NCI-H345 (cell line): ENCODE results near the gene XRCC5.
"Not testable (repeated sequence)": the region's sequence is repeated elsewhere in the genome, so short reads cannot be mapped to it uniquely, and the experiment has no call there.

Experiments used
- DNase-seq: peaks from one replicate; lab custom pipeline; 2025; lab: John Stamatoyannopoulos, UW

XRCC5 gene

DNA sequence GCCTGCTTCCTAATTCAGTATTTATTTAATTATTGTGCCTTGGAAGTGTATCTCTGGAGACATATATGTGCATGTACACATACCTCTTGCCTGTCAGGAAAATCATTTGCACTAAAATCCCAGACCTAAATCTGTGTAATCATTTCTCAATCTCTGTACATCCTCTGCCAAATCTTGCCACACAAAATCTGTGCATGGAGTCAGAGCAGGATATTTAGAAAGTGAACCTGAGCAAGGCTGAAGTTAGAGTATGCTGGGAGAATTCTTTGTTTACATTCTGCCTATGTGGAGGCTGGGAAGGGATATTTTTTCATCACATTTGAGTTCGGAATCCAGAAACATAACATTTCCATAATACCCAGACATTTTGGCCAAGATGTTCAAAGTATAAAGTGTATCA is 9.3 kb downstream of the XRCC5 start:
- no peak for DNase-seq

DNA sequence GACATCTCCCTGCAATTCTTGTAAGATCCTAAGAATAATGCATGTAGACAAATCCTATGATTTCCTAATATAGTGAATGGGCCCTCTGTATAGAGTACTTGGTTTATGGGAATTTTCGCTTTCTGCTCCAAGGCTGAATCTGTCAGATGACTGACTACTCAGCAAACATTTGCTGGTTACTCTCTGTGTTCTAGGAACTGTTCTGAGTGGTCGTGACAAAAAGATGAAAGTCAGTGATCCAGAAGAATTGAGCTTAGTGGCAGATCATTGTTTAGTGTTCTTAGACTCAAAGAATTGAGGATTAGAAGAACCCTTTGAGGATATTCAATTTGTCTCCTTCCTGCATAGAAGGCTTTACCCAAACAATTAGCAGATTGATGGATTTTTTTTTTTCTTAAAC is 10.0 kb downstream of the XRCC5 start:
- DNase-seq: no peak

DNA sequence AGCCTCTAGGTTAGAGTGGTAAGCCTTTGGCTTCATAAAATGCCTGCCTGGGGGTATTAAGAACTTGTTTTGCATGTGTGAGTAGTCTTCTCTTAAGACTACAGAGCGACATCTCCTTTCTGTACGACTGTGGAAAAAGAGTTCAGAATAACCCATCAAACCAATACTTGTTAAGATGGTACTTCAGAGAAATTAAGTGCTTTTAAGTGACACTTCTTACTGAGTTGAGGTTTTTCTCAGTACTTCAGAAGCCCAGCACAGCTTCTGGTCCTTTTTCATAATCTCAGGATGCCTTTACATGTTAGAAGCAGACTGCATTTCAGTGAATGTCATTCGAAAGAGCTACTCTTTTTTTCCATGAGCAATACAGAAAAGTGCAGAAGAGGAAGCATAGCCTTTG is 10.8 kb downstream of the XRCC5 start:
- DNase-seq: no peak

DNA sequence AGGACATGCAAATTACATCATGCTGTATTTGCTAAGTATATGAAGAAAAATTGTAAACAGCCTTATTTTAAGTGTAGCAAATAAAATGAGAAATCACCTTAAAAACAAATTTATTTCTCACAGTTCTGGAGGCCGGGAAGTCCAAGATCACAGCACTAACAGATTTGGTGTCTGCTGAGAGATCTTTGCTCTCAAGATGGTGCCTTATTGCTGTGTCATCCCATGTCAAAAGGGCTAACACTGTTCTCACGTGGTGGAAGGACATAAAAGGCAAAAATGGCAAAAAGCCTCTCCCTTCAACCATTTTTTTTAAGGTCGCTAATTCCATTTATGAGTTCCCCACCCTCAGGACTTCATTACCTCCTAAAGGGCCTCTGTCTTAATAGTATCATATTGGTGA is 12.1 kb downstream of the XRCC5 start:
- no peak for DNase-seq

DNA sequence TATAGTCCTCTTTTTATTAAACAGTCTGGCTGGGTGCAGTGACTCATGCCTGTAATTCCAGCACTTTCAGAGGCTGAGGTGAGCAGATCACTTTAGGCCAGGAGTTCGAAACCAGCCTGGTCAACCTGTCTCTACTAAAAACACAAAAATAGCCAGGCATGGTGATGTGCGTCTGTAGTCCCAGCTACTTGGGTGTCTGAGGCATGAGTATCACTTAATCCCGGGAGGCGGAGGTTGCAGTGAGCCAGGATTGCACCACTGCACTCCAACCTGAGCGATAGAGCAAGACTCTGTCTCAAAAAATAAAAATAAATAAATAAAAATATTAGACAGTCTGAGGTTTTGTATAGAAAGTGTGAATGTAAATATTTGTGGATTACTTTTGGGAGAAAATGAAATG is 17.8 kb downstream of the XRCC5 start:
- no peak for DNase-seq

DNA sequence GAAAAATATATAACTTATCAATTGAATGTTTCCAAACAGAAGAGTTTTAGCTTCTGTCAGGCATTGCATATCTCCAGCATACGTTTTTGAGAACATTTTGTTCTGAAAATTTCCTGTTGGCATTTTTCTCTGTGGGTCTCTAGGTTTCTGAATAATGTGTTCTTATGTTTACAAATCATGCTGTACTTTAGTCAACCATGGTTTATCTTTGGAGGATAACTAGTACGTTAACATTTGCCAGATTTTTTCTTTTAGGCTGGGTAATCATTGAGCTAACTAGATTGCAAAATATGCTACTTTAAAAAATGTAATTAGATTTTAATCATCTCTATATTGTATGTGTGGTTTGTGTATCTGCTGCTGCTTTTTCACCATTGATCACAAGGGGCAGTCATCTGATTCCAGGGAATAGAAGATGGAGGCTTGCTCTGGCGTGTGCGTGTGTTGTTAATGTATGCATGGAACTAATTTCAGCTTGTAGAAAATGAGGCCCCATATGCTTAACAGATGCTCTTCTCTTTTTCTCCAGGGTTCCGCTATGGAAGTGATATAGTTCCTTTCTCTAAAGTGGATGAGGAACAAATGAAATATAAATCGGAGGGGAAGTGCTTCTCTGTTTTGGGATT is 21.3 kb downstream of the XRCC5 start:
- no peak for DNase-seq

DNA sequence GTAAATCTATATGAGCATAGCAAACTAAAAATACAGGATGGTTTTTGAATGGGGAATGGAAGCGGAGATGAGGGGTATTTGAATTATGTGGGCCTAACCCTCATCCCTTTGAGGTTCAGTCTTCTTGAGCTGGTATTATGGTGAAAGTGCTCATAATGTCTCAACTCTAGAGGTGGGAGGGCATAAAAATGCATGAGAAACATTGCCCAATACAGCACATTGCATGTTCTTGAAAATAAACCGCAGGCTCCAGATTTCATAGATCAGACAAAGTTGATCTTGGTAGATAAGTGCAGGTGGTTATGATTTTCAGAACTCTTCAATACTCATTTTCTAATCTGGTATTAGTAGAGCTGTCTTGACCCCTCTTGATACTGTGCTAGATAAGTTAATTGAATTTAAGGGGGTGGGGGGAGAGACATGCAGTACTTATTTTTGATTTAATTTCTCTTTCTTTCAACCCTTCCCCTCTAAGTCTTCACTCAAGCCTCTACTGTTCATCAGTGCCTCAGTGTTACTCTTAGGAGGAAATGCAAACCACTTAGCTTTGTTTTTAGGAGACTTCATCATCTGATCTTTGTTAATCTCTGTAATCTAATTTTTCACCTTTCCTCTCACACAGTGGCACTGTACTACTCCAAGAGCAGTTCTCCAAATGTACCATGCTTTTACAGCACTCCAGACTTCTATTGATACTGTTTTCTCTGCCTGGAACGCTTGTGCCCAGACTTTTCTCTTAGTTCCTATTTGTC is 22.2 kb downstream of the XRCC5 start:
- DNase-seq: no peak

DNA sequence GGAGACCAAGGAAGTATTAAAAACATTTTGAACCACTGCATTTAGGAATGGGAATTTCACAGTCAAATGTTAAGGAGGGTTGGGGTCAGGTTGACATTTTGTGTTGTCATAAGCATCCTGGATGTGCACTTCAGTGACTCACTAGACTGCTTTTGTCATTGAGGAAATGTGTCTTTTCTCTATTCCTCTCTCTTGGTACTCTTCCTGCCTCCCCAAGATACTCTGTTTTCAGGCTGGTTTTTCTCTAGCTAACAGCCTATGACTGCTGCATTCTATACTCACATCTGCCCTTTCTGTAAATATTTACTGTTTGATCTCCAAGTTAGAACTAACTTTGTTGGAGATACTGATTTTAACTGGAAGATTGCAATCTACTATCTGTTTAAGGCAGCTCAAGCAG is 23.4 kb downstream of the XRCC5 start:
- DNase-seq: no peak

DNA sequence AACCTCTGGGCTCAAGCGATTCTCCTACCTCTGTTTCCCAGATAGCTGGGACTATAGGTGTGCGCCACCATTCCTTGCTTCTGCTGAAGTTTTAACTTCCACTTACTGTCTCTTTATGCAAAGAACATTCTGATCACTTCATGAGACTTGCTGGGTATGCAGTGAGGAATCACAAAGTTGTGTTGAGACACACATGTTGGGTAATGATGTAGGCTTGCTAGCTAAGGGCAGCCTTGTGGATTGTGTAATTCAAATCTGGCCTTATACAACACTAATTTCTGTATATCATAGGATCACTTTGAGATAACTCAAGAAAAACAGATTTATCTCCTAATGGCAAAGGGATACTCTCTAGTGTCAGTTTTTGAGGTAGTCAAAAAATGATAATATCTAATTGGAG is 24.2 kb downstream of the XRCC5 start:
- DNase-seq: no peak

DNA sequence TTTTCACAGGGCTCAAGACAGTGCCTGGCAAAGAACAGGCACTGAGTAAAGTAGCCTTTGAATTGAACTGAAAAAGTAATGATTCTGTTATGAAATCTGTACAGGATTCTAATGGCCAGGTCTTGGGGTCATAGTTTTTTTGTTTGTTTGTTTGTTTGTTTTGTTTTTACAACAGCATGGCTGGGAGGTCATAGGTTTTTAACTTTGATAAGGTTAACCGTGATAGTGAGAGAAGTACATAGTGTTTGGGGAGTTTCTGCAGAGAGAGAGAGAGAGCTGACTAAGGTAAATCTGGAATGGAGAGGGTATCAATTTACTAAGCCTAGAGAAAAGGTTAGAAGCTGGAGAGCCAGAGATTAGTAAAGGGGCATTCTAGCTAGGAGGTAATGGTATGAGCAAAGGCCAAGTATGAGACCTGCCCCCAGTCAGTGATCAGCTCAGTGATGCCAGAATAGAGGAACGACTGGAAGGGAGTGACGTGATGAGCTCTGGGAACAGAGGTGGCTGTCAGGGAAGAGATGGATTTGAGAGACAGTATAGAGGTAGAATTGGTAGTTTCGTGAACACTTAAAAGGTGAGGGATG is 25.9 kb downstream of the XRCC5 start:
- DNase-seq: no peak

DNA sequence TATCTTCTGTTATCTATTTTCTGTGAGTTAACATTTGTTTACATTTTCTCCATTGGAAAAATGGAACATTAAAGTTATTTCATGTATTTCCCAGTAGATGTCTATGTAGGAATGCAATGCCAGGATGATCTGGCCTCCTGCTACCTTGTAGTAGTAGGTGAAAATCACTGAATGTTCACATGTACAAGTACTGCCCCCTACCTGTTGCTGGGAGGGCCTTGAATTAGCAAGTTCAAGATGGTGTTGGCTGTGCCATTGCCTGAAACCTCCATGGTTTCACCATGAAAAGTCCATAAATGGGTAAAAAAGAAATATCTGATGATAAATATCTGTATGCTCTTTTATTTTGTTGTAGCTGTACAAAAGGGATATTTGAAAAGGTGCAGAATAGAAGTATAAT is 30.7 kb downstream of the XRCC5 start:
- no peak for DNase-seq

DNA sequence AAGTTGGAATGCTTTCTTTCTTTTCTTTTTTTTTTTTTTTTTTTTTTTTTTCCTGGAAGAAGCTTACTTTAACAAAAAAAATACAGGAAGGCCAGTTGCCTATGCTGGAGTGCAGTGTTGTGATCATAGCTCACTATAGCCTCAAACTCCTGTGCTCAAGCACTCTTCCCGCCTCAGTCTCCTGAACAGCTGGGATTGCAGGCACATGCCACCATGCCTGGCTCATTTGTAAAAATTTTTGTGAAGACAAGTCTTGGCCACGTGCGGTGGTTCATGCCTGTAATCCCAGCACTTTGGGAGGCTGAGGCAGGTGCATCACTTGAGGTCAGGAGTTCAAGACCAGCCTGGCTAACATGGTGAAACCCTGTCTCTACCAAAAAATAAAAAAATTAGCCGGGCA is 32.4 kb downstream of the XRCC5 start:
- not testable (repeated sequence) for DNase-seq

DNA sequence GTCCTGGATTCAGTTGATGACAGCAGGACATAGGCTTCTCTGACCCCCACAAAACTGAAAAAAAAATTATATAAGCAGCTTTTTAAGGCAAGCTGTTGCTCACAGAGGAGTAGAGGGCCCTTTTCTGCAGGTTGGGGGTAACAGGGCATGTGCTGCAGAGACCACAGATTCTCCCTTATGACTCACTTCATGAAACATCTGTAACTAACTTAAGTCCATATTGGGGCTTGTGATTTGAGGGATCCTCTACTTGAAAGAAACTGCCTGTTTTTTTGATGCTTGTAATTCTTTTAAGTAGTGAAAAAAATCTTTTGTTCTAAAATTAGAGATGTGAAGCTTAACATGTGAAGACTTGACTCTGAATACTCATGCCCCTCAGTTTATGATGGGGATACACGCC is 33.4 kb downstream of the XRCC5 start:
- no peak for DNase-seq

DNA sequence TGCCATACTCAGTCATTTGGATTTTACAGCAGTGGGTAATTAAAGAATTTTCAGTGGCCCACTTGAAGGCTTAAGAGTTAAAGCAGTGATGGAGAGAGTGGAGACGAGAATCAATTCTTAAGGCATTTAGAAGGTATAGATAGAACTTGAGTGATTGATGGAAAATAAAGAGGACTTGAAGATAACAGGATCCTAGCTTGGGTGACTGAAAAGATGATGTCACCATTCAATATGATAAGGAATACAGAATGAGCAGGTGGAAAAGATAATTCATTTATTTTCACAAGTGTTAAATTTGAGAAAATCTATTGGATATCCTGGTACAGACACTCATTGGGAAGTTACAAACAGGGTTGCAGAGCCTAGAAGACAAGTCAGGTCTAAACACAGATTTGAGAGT is 35.2 kb downstream of the XRCC5 start:
- DNase-seq: no peak

DNA sequence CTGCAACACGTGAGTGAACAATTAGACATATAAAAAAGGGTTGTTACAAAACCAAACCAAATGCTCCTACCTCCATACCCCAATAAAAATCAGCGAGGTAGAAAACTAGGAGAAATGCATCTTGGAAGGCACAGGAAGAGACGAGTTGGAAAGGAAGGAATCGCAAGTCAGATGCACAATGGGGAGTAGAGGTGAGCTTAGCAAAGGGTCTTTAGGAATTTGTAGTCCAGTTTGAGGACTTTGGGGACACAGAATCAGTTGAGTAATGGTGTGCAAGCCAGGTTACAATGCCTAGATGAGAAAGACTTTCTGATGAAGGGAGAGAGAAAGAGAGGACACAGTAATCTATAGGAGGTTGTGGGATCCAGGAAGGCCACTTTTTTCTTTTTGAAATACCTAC is 35.7 kb downstream of the XRCC5 start:
- DNase-seq: no peak

DNA sequence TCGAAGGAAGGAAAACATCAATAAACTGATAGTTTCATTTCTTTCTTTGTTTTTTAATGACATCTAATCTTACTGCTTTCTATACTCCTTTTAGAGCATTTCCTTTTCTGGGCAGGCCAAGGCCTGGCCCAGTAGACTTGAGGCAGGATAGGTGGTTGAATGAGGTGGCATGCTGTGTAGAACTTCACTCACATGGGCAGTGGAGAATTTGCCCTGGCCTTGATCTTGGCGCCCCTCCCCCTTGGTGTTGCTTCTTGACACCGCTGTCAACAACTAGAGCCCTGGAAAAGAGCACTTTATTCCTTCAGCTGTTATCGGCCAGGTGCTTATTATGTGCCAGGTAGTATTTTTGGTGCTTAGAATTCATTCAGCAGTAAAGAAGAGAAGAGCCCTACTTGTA is 37.4 kb downstream of the XRCC5 start:
- DNase-seq: no peak

DNA sequence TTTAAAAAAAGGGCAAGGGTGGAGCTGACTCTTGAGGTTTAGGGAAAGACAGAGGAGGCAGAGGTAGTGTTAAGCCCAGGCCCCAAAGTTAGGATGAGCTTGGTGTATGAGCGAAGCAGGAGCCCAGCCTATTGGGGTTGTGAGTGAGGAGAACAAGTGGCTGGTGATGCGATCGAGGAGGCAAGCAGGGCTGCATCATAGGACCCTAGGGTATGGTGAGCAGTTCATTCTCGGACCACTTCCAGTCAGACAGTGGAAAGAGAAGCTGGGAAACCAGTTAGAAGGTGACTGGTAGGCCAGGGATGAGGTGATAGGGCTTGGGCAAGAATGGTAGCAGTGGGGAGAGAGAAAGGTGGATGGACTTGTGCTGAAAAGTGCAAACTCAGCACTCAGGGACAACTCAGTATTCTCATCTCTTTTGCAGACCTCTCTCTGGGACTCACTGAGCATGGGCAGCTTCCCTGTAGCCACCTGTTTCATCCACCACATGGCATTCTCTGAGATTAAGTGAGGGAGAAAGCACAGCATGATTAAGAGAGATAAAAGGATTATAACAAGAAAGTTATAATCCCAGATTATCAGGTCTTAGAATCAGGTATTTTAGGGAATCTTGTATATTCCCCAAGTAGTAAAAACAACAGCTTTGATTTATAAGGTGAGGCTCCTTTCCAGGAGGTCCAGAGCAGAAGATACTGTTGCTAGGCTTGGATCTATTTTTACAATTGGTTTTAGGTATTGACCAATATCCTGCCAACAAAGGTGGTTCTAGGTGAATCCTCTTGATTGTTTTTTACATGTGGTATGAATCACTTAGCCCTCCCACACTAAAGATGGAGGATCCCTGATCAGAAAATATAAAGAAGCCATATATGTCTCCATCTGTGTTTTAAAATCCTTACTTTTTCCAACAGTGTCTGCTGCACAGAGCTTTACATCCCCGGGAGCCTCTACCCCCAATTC is 38.3 kb downstream of the XRCC5 start:
- DNase-seq: no peak

DNA sequence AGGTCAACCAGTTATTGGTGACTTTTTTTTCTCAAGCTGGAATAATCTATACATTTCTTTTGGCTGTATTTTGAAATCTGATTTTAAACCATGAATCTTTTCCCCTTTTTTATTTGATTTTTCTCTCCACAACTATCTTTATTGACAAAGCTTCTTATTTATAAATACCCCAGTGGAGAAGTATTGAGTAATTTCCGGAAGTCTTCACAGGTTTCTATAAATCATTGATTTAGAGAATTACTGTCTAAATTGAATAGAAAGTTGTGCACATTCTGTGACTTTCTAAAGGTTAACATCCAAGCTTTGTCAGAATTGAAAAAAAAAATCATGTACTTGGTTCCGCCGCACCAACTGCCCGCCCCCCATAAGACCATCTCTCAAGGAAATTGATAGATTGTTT is 39.8 kb downstream of the XRCC5 start:
- DNase-seq: no peak

DNA sequence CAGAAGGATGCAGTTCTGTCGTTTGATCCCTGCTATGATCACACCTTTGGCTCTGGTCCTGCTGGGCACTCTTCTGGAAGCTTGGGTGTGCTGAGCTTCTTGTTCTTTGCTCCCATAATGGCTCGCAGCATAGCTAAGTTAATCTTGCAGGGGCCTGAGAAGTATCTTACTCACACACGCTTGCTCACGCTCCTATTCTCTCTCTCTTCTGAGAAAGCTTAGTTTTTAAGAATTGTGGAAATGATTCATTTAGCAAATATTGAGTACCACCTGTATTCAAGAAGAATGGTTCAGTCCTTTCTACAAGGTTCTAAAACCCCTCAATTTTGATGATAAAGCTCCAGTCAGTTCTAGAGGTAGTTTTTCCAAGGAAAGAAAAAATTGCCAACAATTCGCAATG is 40.6 kb downstream of the XRCC5 start:
- DNase-seq: no peak

DNA sequence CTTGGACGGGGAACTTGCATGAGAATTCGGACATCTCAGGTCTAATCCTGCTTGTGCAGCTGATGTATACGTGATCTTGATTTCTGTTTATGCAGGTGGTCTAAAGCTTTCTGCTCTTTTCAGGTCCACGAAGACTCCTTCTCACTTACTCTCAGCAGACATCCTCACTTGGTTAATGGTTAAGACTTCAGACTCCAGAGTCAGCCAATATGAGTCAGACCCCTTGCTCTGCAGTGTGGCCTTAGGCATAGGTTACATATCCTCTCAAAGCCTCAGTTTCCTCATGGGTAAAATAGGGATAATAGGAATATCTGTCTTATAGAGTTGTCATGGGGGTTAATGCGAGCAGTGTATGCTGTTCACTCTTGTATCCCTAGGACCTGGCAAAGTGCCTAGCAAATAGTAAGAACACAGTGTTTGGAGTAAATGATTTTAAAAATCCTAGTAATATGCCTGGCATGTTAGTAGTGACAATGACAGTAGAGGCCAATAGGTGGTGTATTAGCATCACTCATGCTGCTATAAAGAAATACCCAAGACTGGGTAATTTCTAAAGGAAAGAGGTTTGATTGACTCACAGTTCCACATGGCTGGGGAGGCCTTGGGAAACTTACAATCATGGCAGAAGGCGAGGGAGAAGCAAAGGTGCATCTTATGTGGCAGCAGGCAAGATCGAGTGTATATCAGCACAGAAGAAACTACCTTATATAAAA is 42.3 kb downstream of the XRCC5 start:
- no peak for DNase-seq

DNA sequence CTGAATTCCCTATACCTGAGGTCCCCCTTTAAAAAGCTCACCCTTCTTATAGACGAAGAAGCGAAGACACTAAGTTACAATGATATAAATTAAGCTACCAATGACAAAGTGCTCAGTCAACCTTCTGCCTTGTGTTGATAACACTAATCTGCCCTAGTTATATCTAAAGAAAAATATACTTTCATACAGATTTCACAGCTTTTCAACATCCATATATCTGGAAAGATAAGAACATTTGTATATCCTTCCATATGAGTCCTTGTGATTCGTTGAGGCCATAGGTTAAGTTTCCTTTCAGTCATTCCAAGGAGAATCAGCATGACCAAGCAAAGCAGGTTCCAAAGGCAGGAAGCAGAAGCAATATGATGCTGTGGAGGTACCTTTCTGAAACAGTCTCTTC is 46.8 kb downstream of the XRCC5 start:
- no peak for DNase-seq

DNA sequence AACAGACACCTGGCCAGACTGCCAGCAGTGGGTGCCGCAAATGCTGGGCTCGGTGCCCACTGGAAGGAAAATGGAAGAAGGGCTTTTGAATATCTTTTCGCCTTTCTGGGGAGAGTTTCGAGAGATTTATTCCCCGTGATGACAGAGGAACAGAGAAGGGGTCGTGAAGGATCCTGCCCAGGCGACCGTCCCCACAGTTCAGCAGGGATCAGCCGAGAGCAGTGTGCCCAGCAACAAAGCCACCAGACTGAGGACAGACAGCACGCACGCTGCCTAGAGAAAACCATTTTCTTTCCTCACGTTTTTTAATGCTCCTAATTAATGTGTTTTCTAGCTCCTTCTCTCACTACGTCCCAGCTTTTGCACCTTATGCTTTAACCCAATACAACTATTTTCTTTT is 47.7 kb downstream of the XRCC5 start:
- DNase-seq: no peak
